Small intestine (tissue), 7 donors: ENCODE results near the gene STK24. TPM values are rescaled to one million over a fixed set of nuclear protein-coding genes. Genes with fewer than 3 reads are reported as not detected.

Experiments used
- DNase-seq, 2 donors: peaks; one replicate each; pipeline versions ENCODE4 v3.0.0 to v3.0.0-alpha.2; 2013
- FAIRE-seq: peaks from 2 replicates; lab custom pipeline; 2012; peaks lifted over from hg19 to GRCh38; lab: Jason Lieb, UNC
- H3K27ac ChIP-seq, 3 donors: one replicate each; pipeline ENCODE4 v1.5.1; 2013; ENCODE audit warnings: low read length in 2 of 3, mild to moderate bottlenecking in 2 of 3, control low read depth in 1 of 3, inconsistent platforms in 1 of 3, low read depth in 1 of 3, moderate library complexity in 1 of 3
- H3K27me3 ChIP-seq, 3 donors: one replicate each; pipeline ENCODE4 v1.6.1; 2013; ENCODE audit warnings: low read length in 3 of 3, inconsistent platforms in 1 of 3; ENCODE audit not compliant: control insufficient read depth in 3 of 3, insufficient read depth in 3 of 3
- H3K36me3 ChIP-seq, 3 donors: one replicate each; pipeline ENCODE4 v1.6.1; 2013; ENCODE audit warnings: low read length in 3 of 3, inconsistent platforms in 1 of 3, low read depth in 1 of 3, mild to moderate bottlenecking in 1 of 3, moderate library complexity in 1 of 3; ENCODE audit not compliant: control insufficient read depth in 3 of 3, insufficient read depth in 2 of 3
- H3K4me1 ChIP-seq, 3 donors: one replicate each; pipeline ENCODE4 v1.6.1; 2013; ENCODE audit warnings: low read length in 2 of 3, inconsistent platforms in 1 of 3, low read depth in 1 of 3, mild to moderate bottlenecking in 1 of 3, moderate library complexity in 1 of 3; ENCODE audit not compliant: control insufficient read depth in 3 of 3, insufficient read depth in 2 of 3
- H3K4me3 ChIP-seq, 3 donors: one replicate each; pipeline ENCODE4 v1.5.1; 2013; ENCODE audit warnings: low read length in 3 of 3, control low read depth in 1 of 3, inconsistent platforms in 1 of 3, low read depth in 1 of 3, mild to moderate bottlenecking in 1 of 3, moderate library complexity in 1 of 3
- H3K9me3 ChIP-seq, 2 donors: one replicate each; pipeline ENCODE4 v1.6.1; 2013; ENCODE audit warnings: low read depth in 1 of 2, low read length in 1 of 2; ENCODE audit not compliant: control insufficient read depth in 2 of 2, insufficient read depth in 1 of 2
- WGBS, 3 donors: extraction: QIAGEN DNeasy Blood & Tissue Kit; methylation state at CpG; one replicate each; pipeline ENCODE4 v1.1.7; 2013; 5-methylcytosine and 5-hydroxymethylcytosine counted together
- polyA plus RNA-seq, 4 donors: library from polyadenylated mRNA; stranded (reverse) in 3 of 4; unstranded in 1 of 4; fragments of 200-250 nt in 3 of 4; fragments of 120-200 nt in 1 of 4; gene quantifications; one replicate each; pipeline versions ENCODE4 v1.2.1 to v1.2.3, GENCODE V29; 2013
- donor health status: healthy with polysubstance abuse.
- donor health status: control.
- donor health status: control.
- donor health status: Bipolar disorder and iron deficiency.
- donor health status: healthy.

The STK24 gene
- polyA plus RNA-seq, 4 donors, result 71.4 to 119 (median 115) TPM

- Histone ChIP-seq H3K9me3 (no peaks in the 10 kb centered on the region), H3K27me3 (no peaks in the 10 kb centered on the region), H3K4me3 (no peak overlapping the region), H3K27ac (peak overlapping the region; percentile 34 to 68 (median 51)), H3K4me1 (peaks cover 24 to 48% (median 32%) of the 10 kb centered on the region in 3 donors), H3K36me3 (peaks cover 0 to 34% (median 4%) of the 10 kb centered on the region in 3 donors)
- FAIRE-seq (no peak), DNase-seq (peak; percentile 56 to 72)
- WGBS, 3 donors, result 26 to 42% (median 34%) methylated on average over 5 of the region's 5 CpGs
These were observed 69.6 kb downstream of the STK24 start for GRCh38 chr13:98507282-98507797.

GRCh38 chr13:98506728-98507230 is 70.1 kb downstream of the STK24 start:
- 88 to 90% (median 88%) methylated on average over 16 of the region's 16 CpGs for WGBS, 3 donors
- FAIRE-seq, result no peak

GRCh38 chr13:98506322-98506721 is 70.6 kb downstream of the STK24 start:
- H3K9me3 ChIP-seq, result no peaks in the 10 kb centered on the region
- FAIRE-seq (no peak), DNase-seq (peak in 1 of 2 donors; percentile 54)
- H3K36me3 ChIP-seq, result peaks cover 0 to 35% (median 3%) of the 10 kb centered on the region in 3 donors
- H3K4me3 ChIP-seq, result no peak overlapping the region
- peak overlapping the region in 2 of 3 donors; percentile 6 to 23 for H3K27ac ChIP-seq
- H3K27me3 ChIP-seq, result no peaks in the 10 kb centered on the region
- peaks cover 24 to 48% (median 32%) of the 10 kb centered on the region in 3 donors for H3K4me1 ChIP-seq
- 50 to 76% (median 67%) methylated on average over 12 of the region's 12 CpGs for WGBS, 3 donors

More at GRCh38 chr13:98506728-98507230, 70.1 kb downstream of the STK24 start:
- Histone ChIP-seq H3K27ac (peak overlapping the region in 2 of 3 donors; percentile 51 to 68), H3K9me3 (no peaks in the 10 kb centered on the region), H3K27me3 (no peaks in the 10 kb centered on the region), H3K4me1 (peaks cover 24 to 48% (median 32%) of the 10 kb centered on the region in 3 donors), H3K36me3 (peaks cover 0 to 36% (median 3%) of the 10 kb centered on the region in 3 donors), H3K4me3 (no peak overlapping the region)
- no peak for DNase-seq

- FAIRE-seq (no peak), DNase-seq (no peak)
- Histone ChIP-seq H3K4me1 (peaks cover 24 to 44% (median 32%) of the 10 kb centered on the region in 3 donors), H3K9me3 (no peaks in the 10 kb centered on the region), H3K27me3 (no peaks in the 10 kb centered on the region), H3K4me3 (no peak overlapping the region), H3K27ac (no peak overlapping the region), H3K36me3 (peaks cover 0 to 35% (median 3%) of the 10 kb centered on the region in 3 donors)
- 83 to 92% (median 87%) methylated on average over 2 of the region's 2 CpGs for WGBS, 3 donors
These were observed 71.7 kb downstream of the STK24 start for GRCh38 chr13:98505217-98505616.

GRCh38 chr13:98504371-98504963 is 72.4 kb downstream of the STK24 start:
- DNase-seq (no peak), FAIRE-seq (no peak)
- Histone ChIP-seq H3K27me3 (no peaks in the 10 kb centered on the region), H3K27ac (no peak overlapping the region), H3K9me3 (no peaks in the 10 kb centered on the region), H3K36me3 (peaks cover 3 to 34% (median 3%) of the 10 kb centered on the region in 3 donors), H3K4me3 (no peak overlapping the region), H3K4me1 (peaks cover 21 to 38% (median 29%) of the 10 kb centered on the region in 3 donors)
- WGBS, 3 donors, result 69 to 78% (median 72%) methylated on average over 12 of the region's 12 CpGs

- Histone ChIP-seq H3K4me1 (peaks cover 21 to 37% (median 28%) of the 10 kb centered on the region in 3 donors), H3K27ac (peak overlapping the region in 1 of 3 donors; percentile 47), H3K36me3 (peaks cover 3 to 39% (median 7%) of the 10 kb centered on the region in 3 donors), H3K27me3 (no peaks in the 10 kb centered on the region), H3K9me3 (no peaks in the 10 kb centered on the region), H3K4me3 (no peak overlapping the region)
- FAIRE-seq, result no peak
- WGBS, 3 donors, result 37 to 58% (median 53%) methylated on average over 1 of the region's 1 CpG
- no peak for DNase-seq
These were observed 72.9 kb downstream of the STK24 start for GRCh38 chr13:98504029-98504351.

GRCh38 chr13:98503175-98504028 is 73.5 kb downstream of the STK24 start:
- WGBS, 3 donors, result 56 to 62% (median 57%) methylated on average over 10 of the region's 10 CpGs
- H3K27ac ChIP-seq, result peak overlapping the region in 1 of 3 donors; percentile 64
- DNase-seq (peak in 1 of 2 donors; percentile 35), FAIRE-seq (no peak)
- H3K4me1 ChIP-seq, result peaks cover 20 to 33% (median 28%) of the 10 kb centered on the region in 3 donors
- peaks cover 0 to 2% of the 10 kb centered on the region in 2 donors for H3K9me3 ChIP-seq
- peaks cover 3 to 44% (median 7%) of the 10 kb centered on the region in 3 donors for H3K36me3 ChIP-seq
- H3K27me3 ChIP-seq, result no peaks in the 10 kb centered on the region
- H3K4me3 ChIP-seq, result no peak overlapping the region

- no peak overlapping the region for H3K27ac ChIP-seq
- DNase-seq (no peak), FAIRE-seq (no peak)
- H3K27me3 ChIP-seq, result no peaks in the 10 kb centered on the region
- peaks cover 0 to 5% of the 10 kb centered on the region in 2 donors for H3K9me3 ChIP-seq
- H3K4me3 ChIP-seq, result no peak overlapping the region
- peaks cover 10 to 23% (median 20%) of the 10 kb centered on the region in 3 donors for H3K4me1 ChIP-seq
- WGBS, 3 donors, result 89 to 96% (median 94%) methylated on average over 10 of the region's 10 CpGs
- peaks cover 3 to 49% (median 7%) of the 10 kb centered on the region in 3 donors for H3K36me3 ChIP-seq
These were observed 75.9 kb downstream of the STK24 start for GRCh38 chr13:98500963-98501421.
